Activated T-cell treated with anti-CD3 and anti-CD28 coated beads, Interleukin-2, amount 50 U/mL, for 24 hours (primary cell): ENCODE results near the gene SUGCT.

Experiments
- DNase-seq: peaks from one replicate; pipeline ENCODE4 v3.0.0-alpha.2; 2020
- H3K27ac Mint-ChIP-seq: 2 replicates; pipeline ENCODE4 v1.8.0; 2020; ENCODE audit warnings: mild to moderate bottlenecking, mixed read lengths
- H3K27me3 Mint-ChIP-seq: 2 replicates; pipeline ENCODE4 v1.8.0; 2020; ENCODE audit warnings: mixed read lengths
- H3K36me3 Mint-ChIP-seq: 2 replicates; pipeline ENCODE4 v1.8.0; 2020; ENCODE audit warnings: low read depth, mixed read lengths
- H3K4me1 Mint-ChIP-seq: 2 replicates; pipeline ENCODE4 v1.8.0; 2020; ENCODE audit warnings: low read depth, mixed read lengths
- H3K4me3 Mint-ChIP-seq: 2 replicates; pipeline ENCODE4 v1.8.0; 2020; ENCODE audit warnings: mild to moderate bottlenecking, moderate library complexity, mixed read lengths
- H3K9me3 Mint-ChIP-seq: 2 replicates; pipeline ENCODE4 v1.8.0; 2020; ENCODE audit warnings: mixed read lengths

The SUGCT gene

GRCh38 chr7:40507166-40507565 lies 372.4 kb downstream of the SUGCT start:
- no peak for DNase-seq
- no peak overlapping the region for H3K27ac Mint-ChIP-seq
- H3K4me1 Mint-ChIP-seq, result no peaks in the 10 kb centered on the region
- no peaks in the 10 kb centered on the region for H3K27me3 Mint-ChIP-seq
- H3K36me3 Mint-ChIP-seq, result peaks cover 2% of the 10 kb centered on the region
- H3K9me3 Mint-ChIP-seq, result peaks cover 13% of the 10 kb centered on the region
- H3K4me3 Mint-ChIP-seq, result no peak overlapping the region

GRCh38 chr7:40509287-40509996 lies 374.6 kb downstream of the SUGCT start:
- DNase-seq, result no peak
- Mint-ChIP-seq H3K27ac (no peak overlapping the region), H3K4me1 (no peaks in the 10 kb centered on the region), H3K27me3 (no peaks in the 10 kb centered on the region), H3K9me3 (peaks cover 13% of the 10 kb centered on the region), H3K4me3 (no peak overlapping the region), H3K36me3 (peaks cover 2% of the 10 kb centered on the region)

GRCh38 chr7:40516376-40516775 lies 381.6 kb downstream of the SUGCT start:
- Mint-ChIP-seq H3K27ac (no peak overlapping the region), H3K4me1 (no peaks in the 10 kb centered on the region), H3K4me3 (no peak overlapping the region), H3K9me3 (peaks cover 7% of the 10 kb centered on the region), H3K36me3 (no peaks in the 10 kb centered on the region), H3K27me3 (no peaks in the 10 kb centered on the region)
- no peak for DNase-seq

GRCh38 chr7:40519009-40519408 lies 384.2 kb downstream of the SUGCT start:
- Mint-ChIP-seq H3K4me1 (no peaks in the 10 kb centered on the region), H3K36me3 (no peaks in the 10 kb centered on the region), H3K27ac (no peak overlapping the region), H3K9me3 (peaks cover 7% of the 10 kb centered on the region), H3K27me3 (no peaks in the 10 kb centered on the region), H3K4me3 (no peak overlapping the region)
- DNase-seq, result no peak

GRCh38 chr7:40520986-40521738 lies 386.4 kb downstream of the SUGCT start:
- no peak for DNase-seq
- Mint-ChIP-seq H3K27me3 (no peaks in the 10 kb centered on the region), H3K27ac (no peak overlapping the region), H3K9me3 (no peaks in the 10 kb centered on the region), H3K4me3 (no peak overlapping the region), H3K4me1 (no peaks in the 10 kb centered on the region), H3K36me3 (no peaks in the 10 kb centered on the region)

- Mint-ChIP-seq H3K4me3 (no peak overlapping the region), H3K36me3 (no peaks in the 10 kb centered on the region), H3K27me3 (no peaks in the 10 kb centered on the region), H3K27ac (no peak overlapping the region), H3K4me1 (no peaks in the 10 kb centered on the region), H3K9me3 (no peaks in the 10 kb centered on the region)
- DNase-seq, result no peak
Measured at GRCh38 chr7:40525764-40526163, 391.0 kb downstream of the SUGCT start.

- no peak overlapping the region for H3K4me3 Mint-ChIP-seq
- no peaks in the 10 kb centered on the region for H3K27me3 Mint-ChIP-seq
- H3K9me3 Mint-ChIP-seq, result no peaks in the 10 kb centered on the region
- H3K36me3 Mint-ChIP-seq, result no peaks in the 10 kb centered on the region
- no peak for DNase-seq
- no peaks in the 10 kb centered on the region for H3K4me1 Mint-ChIP-seq
- no peak overlapping the region for H3K27ac Mint-ChIP-seq
Measured at GRCh38 chr7:40526951-40527715, 392.3 kb downstream of the SUGCT start.

- Mint-ChIP-seq H3K27me3 (no peaks in the 10 kb centered on the region), H3K36me3 (no peaks in the 10 kb centered on the region), H3K4me1 (no peaks in the 10 kb centered on the region), H3K27ac (no peak overlapping the region), H3K4me3 (no peak overlapping the region), H3K9me3 (no peaks in the 10 kb centered on the region)
- no peak for DNase-seq
Measured at GRCh38 chr7:40527723-40528122, 392.9 kb downstream of the SUGCT start.

- H3K4me3 Mint-ChIP-seq, result no peak overlapping the region
Measured at GRCh38 chr7:40530292-40530691, 395.5 kb downstream of the SUGCT start.

GRCh38 chr7:40531956-40532355 lies 397.2 kb downstream of the SUGCT start:
- Mint-ChIP-seq H3K36me3 (no peaks in the 10 kb centered on the region), H3K27ac (no peak overlapping the region), H3K9me3 (no peaks in the 10 kb centered on the region), H3K27me3 (no peaks in the 10 kb centered on the region), H3K4me3 (no peak overlapping the region), H3K4me1 (no peaks in the 10 kb centered on the region)
- DNase-seq, result no peak

More at GRCh38 chr7:40530292-40530691, 395.5 kb downstream of the SUGCT start:
- DNase-seq, result no peak
- no peaks in the 10 kb centered on the region for H3K27me3 Mint-ChIP-seq
- no peaks in the 10 kb centered on the region for H3K4me1 Mint-ChIP-seq
- no peaks in the 10 kb centered on the region for H3K36me3 Mint-ChIP-seq
- no peak overlapping the region for H3K27ac Mint-ChIP-seq
- H3K9me3 Mint-ChIP-seq, result no peaks in the 10 kb centered on the region

GRCh38 chr7:40535678-40536077 lies 400.9 kb downstream of the SUGCT start:
- Mint-ChIP-seq H3K4me3 (no peak overlapping the region), H3K9me3 (peaks cover 2% of the 10 kb centered on the region), H3K27me3 (no peaks in the 10 kb centered on the region), H3K4me1 (no peaks in the 10 kb centered on the region), H3K36me3 (no peaks in the 10 kb centered on the region), H3K27ac (no peak overlapping the region)
- no peak for DNase-seq

GRCh38 chr7:40536421-40536820 lies 401.6 kb downstream of the SUGCT start:
- H3K27me3 Mint-ChIP-seq, result no peaks in the 10 kb centered on the region
- no peak for DNase-seq

GRCh38 chr7:40538281-40538680 lies 403.5 kb downstream of the SUGCT start:
- Mint-ChIP-seq H3K27me3 (no peaks in the 10 kb centered on the region), H3K9me3 (peaks cover 2% of the 10 kb centered on the region), H3K4me3 (no peak overlapping the region), H3K36me3 (no peaks in the 10 kb centered on the region), H3K4me1 (no peaks in the 10 kb centered on the region), H3K27ac (no peak overlapping the region)
- DNase-seq, result no peak

More at GRCh38 chr7:40536421-40536820, 401.6 kb downstream of the SUGCT start:
- no peaks in the 10 kb centered on the region for H3K36me3 Mint-ChIP-seq
- H3K4me1 Mint-ChIP-seq, result no peaks in the 10 kb centered on the region
- H3K27ac Mint-ChIP-seq, result no peak overlapping the region
- H3K4me3 Mint-ChIP-seq, result no peak overlapping the region
- H3K9me3 Mint-ChIP-seq, result peaks cover 2% of the 10 kb centered on the region

GRCh38 chr7:40541336-40541735 lies 406.5 kb downstream of the SUGCT start:
- DNase-seq, result no peak
- Mint-ChIP-seq H3K27ac (no peak overlapping the region), H3K4me3 (no peak overlapping the region), H3K36me3 (no peaks in the 10 kb centered on the region), H3K9me3 (peaks cover 2% of the 10 kb centered on the region), H3K27me3 (no peaks in the 10 kb centered on the region), H3K4me1 (no peaks in the 10 kb centered on the region)
